Measurements from ENCODE around the gene TSEN54. TPM values are rescaled to one million over a fixed set of nuclear protein-coding genes. Genes with fewer than 3 reads are reported as not detected.
"Not testable (repeated sequence)": the region's sequence is repeated elsewhere in the genome, so short reads cannot be mapped to it uniquely, and the experiment has no call there.

The TSEN54 gene
- polyA plus RNA-seq, 1 experiment, result 17.9 TPM

DNA sequence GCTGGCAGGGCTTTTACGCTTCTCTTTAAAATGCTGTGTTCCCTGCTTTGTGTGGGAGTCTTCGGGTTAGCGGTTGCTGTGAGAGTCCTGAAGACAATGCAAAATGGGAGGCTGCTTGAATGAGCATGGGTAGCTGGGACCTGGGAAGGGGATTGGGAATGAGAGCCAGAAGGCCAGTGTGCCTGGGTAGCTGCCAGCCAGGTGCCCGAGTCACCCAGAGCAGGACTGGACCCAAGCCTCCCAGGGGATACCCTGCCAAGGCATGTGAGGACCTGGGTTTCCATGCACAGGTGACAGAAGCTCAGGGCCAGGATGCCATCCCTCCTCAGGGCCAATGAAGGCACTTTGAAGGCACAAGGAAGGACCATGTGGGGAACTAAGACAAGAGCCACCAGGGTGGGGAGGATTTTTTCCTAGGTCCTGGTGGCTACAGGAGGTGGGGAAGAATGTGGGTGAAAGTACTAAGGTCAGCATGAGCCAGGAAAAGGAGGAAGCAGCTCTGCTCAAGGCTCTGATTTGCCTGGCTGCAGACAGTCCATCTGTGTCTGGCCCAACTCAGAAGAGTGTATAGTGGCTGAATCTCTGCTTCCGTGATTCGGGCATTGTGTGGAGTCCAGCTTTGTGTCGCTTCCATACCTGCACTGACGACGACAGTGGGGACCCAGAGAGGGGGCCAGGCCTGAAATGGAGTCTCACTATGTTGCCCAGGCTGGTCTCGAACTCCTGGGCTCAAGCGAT, 39.4 kb upstream of the TSEN54 start:
- H3K4me3 ChIP-seq (ENCODE audit: low read depth, low read length), result no peak overlapping the region
- POLR2A ChIA-PET, result interaction anchor here (0.6 to 1.0 kb wide), 2 partner anchors 47 to 166 kb away, joined by 7 to 30 read pairs; no protein-coding TSS in a partner anchor
- CTCF ChIA-PET, result interaction anchor here (0.6 to 1.3 kb wide), 2 partner anchors 19 to 39 kb away, joined by 3 to 4 read pairs; partner anchors contain the start of gene TSEN54
- no peak for DNase-seq (ENCODE audit: low read depth)
- peaks cover 11% of the 10 kb centered on the region for H3K36me3 ChIP-seq (ENCODE audit: control insufficient read depth, insufficient read depth, low read length)
- H3K27me3 ChIP-seq (ENCODE audit: control insufficient read depth, insufficient read depth, low read length), result no peaks in the 10 kb centered on the region
- TF ChIP-seq, protein P1, sequence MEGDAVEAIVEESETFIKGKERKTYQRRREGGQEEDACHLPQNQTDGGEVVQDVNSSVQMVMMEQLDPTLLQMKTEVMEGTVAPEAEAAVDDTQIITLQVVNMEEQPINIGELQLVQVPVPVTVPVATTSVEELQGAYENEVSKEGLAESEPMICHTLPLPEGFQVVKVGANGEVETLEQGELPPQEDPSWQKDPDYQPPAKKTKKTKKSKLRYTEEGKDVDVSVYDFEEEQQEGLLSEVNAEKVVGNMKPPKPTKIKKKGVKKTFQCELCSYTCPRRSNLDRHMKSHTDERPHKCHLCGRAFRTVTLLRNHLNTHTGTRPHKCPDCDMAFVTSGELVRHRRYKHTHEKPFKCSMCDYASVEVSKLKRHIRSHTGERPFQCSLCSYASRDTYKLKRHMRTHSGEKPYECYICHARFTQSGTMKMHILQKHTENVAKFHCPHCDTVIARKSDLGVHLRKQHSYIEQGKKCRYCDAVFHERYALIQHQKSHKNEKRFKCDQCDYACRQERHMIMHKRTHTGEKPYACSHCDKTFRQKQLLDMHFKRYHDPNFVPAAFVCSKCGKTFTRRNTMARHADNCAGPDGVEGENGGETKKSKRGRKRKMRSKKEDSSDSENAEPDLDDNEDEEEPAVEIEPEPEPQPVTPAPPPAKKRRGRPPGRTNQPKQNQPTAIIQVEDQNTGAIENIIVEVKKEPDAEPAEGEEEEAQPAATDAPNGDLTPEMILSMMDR (IDR thresholded peaks at IDR 0.05; ENCODE audit: insufficient read depth, low read depth, low read length), result no peak

DNA sequence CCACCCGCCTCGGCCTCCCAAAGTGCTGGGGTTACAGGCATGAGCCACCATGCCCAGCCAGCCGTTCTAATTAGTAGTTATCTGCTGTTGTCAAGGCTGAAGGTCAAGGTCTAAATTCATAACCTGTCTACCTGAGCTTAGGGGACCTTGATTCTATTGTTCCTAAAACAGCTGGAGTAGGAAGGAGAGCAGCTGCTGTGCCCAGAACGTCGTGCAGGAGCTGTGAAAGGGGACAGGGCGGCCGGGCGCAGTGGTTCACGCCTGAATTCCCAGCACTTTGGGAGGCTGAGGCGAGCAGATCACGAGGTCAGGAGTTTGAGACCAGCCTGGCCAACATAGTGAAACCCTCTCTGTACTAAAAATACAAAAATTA, 38.9 kb upstream of the TSEN54 start:
- H3K4me3 ChIP-seq (ENCODE audit: low read depth, low read length); H3K36me3 ChIP-seq (ENCODE audit: control insufficient read depth, insufficient read depth, low read length); POLR2A ChIA-PET; DNase-seq (ENCODE audit: low read depth); H3K27me3 ChIP-seq (ENCODE audit: control insufficient read depth, insufficient read depth, low read length): not testable (repeated sequence)
- CTCF ChIA-PET, result interaction anchor here (1.3 kb wide), 1 partner anchor 39 kb away, joined by 4 read pairs; the partner anchor contains the start of gene TSEN54

GRCh38 chr17:75478508-75478907, 37.8 kb upstream of the TSEN54 start:
- no peak for DNase-seq (ENCODE audit: low read depth)
- ChIA-PET POLR2A (no interaction called here), CTCF (interaction anchor here (0.6 kb wide), 1 partner anchor 19 kb away, joined by 4 read pairs; no protein-coding TSS in a partner anchor)
- TF ChIP-seq, protein P1 (IDR thresholded peaks at IDR 0.05; ENCODE audit: insufficient read depth, low read depth, low read length), result no peak
- Histone ChIP-seq H3K27me3 (ENCODE audit: control insufficient read depth, insufficient read depth, low read length) (no peaks in the 10 kb centered on the region), H3K4me3 (ENCODE audit: low read depth, low read length) (no peak overlapping the region), H3K36me3 (ENCODE audit: control insufficient read depth, insufficient read depth, low read length) (peaks cover 3% of the 10 kb centered on the region)

- no peak for DNase-seq (ENCODE audit: low read depth)
- Histone ChIP-seq H3K4me3 (ENCODE audit: low read depth, low read length) (no peak overlapping the region), H3K36me3 (ENCODE audit: control insufficient read depth, insufficient read depth, low read length) (no peaks in the 10 kb centered on the region; the same call in 1 of the 2 replicates), H3K27me3 (ENCODE audit: control insufficient read depth, insufficient read depth, low read length) (no peaks in the 10 kb centered on the region)
- POLR2A ChIA-PET, result no interaction called here
- CTCF ChIA-PET, result interaction anchor here (1.2 to 1.7 kb wide), 2 partner anchors 12 to 23 kb away, joined by 5 to 6 read pairs; no protein-coding TSS in a partner anchor
- TF ChIP-seq, protein P1 (IDR thresholded peaks at IDR 0.05; ENCODE audit: insufficient read depth, low read depth, low read length), result no peak
These were observed 36.0 kb upstream of the TSEN54 start for GRCh38 chr17:75480281-75480680.

- TF ChIP-seq, protein P1 (IDR thresholded peaks at IDR 0.05; ENCODE audit: insufficient read depth, low read depth, low read length), result no peak
- ChIA-PET CTCF (interaction anchor here (0.5 to 0.7 kb wide), 2 partner anchors 18 to 44 kb away, joined by 3 to 4 read pairs; partner anchors contain the start of gene LLGL2), POLR2A (no interaction called here)
- Histone ChIP-seq H3K27me3 (ENCODE audit: control insufficient read depth, insufficient read depth, low read length) (no peaks in the 10 kb centered on the region), H3K4me3 (ENCODE audit: low read depth, low read length) (no peak overlapping the region), H3K36me3 (ENCODE audit: control insufficient read depth, insufficient read depth, low read length) (no peaks in the 10 kb centered on the region; the same call in none of the 2 replicates)
- no peak for DNase-seq (ENCODE audit: low read depth)
These were observed 34.9 kb upstream of the TSEN54 start for GRCh38 chr17:75481194-75482068.
